Measurements from ENCODE around the gene UBAP1.

GRCh38 chr9:34282096-34282495 is 103.3 kb downstream of the UBAP1 start:
- no peak for TF ChIP-seq CTCF (IDR thresholded peaks at IDR 0.05)
- no peak for TF ChIP-seq EZH2 (IDR thresholded peaks at IDR 0.05; ENCODE audit: borderline replicate concordance, insufficient read depth, low read depth, low read length, poor library complexity, severe bottlenecking)

All from B cell (primary cell).